Upper lobe of right lung (tissue), 1 donor: ENCODE data around the gene ANKFY1. TPM values are rescaled to one million over a fixed set of nuclear protein-coding genes. Genes with fewer than 3 reads are reported as not detected.
A peak's percentile ranks its signal among the peaks of the same experiment; 100 is the strongest.

Experiments used
- ATAC-seq: fragments of 200-7000 bp; cut with Tn5 transposase; one replicate; pipeline ENCODE4 v1.9.1; 2020; ENCODE audit warnings: mild to moderate bottlenecking, moderate library complexity
- DNase-seq: peaks from one replicate; pipeline ENCODE4 v3.0.0-alpha.2; 2020
- H3K27ac ChIP-seq: fragments of 200-600 bp; one replicate; pipeline ENCODE4 v1.8.0; 2022
- H3K27me3 ChIP-seq: fragments of 200-600 bp; one replicate; pipeline ENCODE4 v1.8.0; 2022; ENCODE audit warnings: mild to moderate bottlenecking
- H3K36me3 ChIP-seq: fragments of 200-600 bp; one replicate; pipeline ENCODE4 v1.8.0; 2022
- H3K4me1 ChIP-seq: fragments of 200-600 bp; one replicate; pipeline ENCODE4 v1.8.0; 2022
- H3K4me3 ChIP-seq: fragments of 200-600 bp; one replicate; pipeline ENCODE4 v1.8.0; 2022; ENCODE audit warnings: mild to moderate bottlenecking
- H3K9me3 ChIP-seq: fragments of 200-600 bp; one replicate; pipeline ENCODE4 v1.8.0; 2022
- CTCF ChIP-seq: fragments of 200-600 bp; IDR thresholded peaks from one replicate; pipeline ENCODE4 v1.8.0; 2022; ENCODE audit warnings: antibody characterized with exemption
- intact Hi-C: fragments of 100-400 bp; cut with DNase I; formaldehyde crosslinking; loops from one replicate; pipeline ENCODE4 v1.11.0; 2022
- total RNA-seq: library from RNA; stranded (reverse); fragmentation: NEBNext Ultra II Directional; extraction: Animal tissue kit (Norgen Biotek cat#: 25700); gene quantifications from one replicate; pipeline ENCODE4 v1.2.1, GENCODE V29; 2021
- donor health status: DM: no; HTN: yes; CAD: no; lungs with severe emphysema.

The ANKFY1 gene
- total RNA-seq, 1 donor from 2014 or later, result 64.8 TPM

- no peaks in the 10 kb centered on the region for H3K9me3 ChIP-seq
- peaks cover 99% of the 10 kb centered on the region for H3K36me3 ChIP-seq
- H3K4me1 ChIP-seq, result no peaks in the 10 kb centered on the region
- no peak for TF ChIP-seq CTCF
- DNase-seq (no peak), ATAC-seq (no peak)
- H3K4me3 ChIP-seq, result no peak overlapping the region
- no peaks in the 10 kb centered on the region for H3K27me3 ChIP-seq
- intact Hi-C loops, result no loop called here
- peak overlapping the region; percentile 6 for H3K27ac ChIP-seq
Measured at GRCh38 chr17:4175921-4176807, 87.6 kb downstream of the ANKFY1 start.

GRCh38 chr17:4174556-4174955 lies 89.2 kb downstream of the ANKFY1 start:
- Histone ChIP-seq H3K27me3 (no peaks in the 10 kb centered on the region), H3K4me3 (no peak overlapping the region), H3K27ac (no peak overlapping the region), H3K4me1 (no peaks in the 10 kb centered on the region), H3K36me3 (peaks cover 100% of the 10 kb centered on the region), H3K9me3 (no peaks in the 10 kb centered on the region)
- TF ChIP-seq CTCF, result no peak
- ATAC-seq, result no peak
- DNase-seq, result no peak
- intact Hi-C loops, result no loop called here

GRCh38 chr17:4173781-4174180 lies 90.0 kb downstream of the ANKFY1 start:
- H3K27me3 ChIP-seq, result no peaks in the 10 kb centered on the region
- intact Hi-C loops, result no loop called here
- peaks cover 100% of the 10 kb centered on the region for H3K36me3 ChIP-seq
- H3K4me3 ChIP-seq, result no peak overlapping the region
- ATAC-seq (no peak), DNase-seq (no peak)
- H3K9me3 ChIP-seq, result no peaks in the 10 kb centered on the region
- no peak for TF ChIP-seq CTCF
- H3K4me1 ChIP-seq, result no peaks in the 10 kb centered on the region
- H3K27ac ChIP-seq, result no peak overlapping the region

GRCh38 chr17:4172356-4172755 lies 91.4 kb downstream of the ANKFY1 start:
- H3K36me3 ChIP-seq, result peaks cover 100% of the 10 kb centered on the region
- H3K4me3 ChIP-seq, result no peak overlapping the region
- H3K27ac ChIP-seq, result no peak overlapping the region
- no peaks in the 10 kb centered on the region for H3K9me3 ChIP-seq
- ATAC-seq, result no peak
- no peaks in the 10 kb centered on the region for H3K27me3 ChIP-seq
- H3K4me1 ChIP-seq, result no peaks in the 10 kb centered on the region
- no peak for DNase-seq
- intact Hi-C loops, result no loop called here
- TF ChIP-seq CTCF, result no peak

GRCh38 chr17:4170639-4171280 lies 93.0 kb downstream of the ANKFY1 start:
- peaks cover 100% of the 10 kb centered on the region for H3K36me3 ChIP-seq
- intact Hi-C loops, result no loop called here
- no peak overlapping the region for H3K4me3 ChIP-seq
- no peak for TF ChIP-seq CTCF
- H3K9me3 ChIP-seq, result no peaks in the 10 kb centered on the region
- no peak for DNase-seq
- no peak overlapping the region for H3K27ac ChIP-seq
- no peaks in the 10 kb centered on the region for H3K27me3 ChIP-seq
- no peak for ATAC-seq
- no peaks in the 10 kb centered on the region for H3K4me1 ChIP-seq
